ENCODE data around the gene LEMD2.

The LEMD2 gene

GRCh38 chr6:33754222-33754621 lies 34.7 kb downstream of the LEMD2 start:
- FAIRE-seq, result no peak

- FAIRE-seq, result no peak
Measured at GRCh38 chr6:33752646-33753015, 36.3 kb downstream of the LEMD2 start.

- FAIRE-seq, result no peak
Measured at GRCh38 chr6:33751771-33752645, 36.9 kb downstream of the LEMD2 start.

- FAIRE-seq, result no peak
Measured at GRCh38 chr6:33750244-33750991, 38.5 kb downstream of the LEMD2 start.

GRCh38 chr6:33749401-33749800 lies 39.5 kb downstream of the LEMD2 start:
- no peak for FAIRE-seq

GRCh38 chr6:33748841-33749240 lies 40.1 kb downstream of the LEMD2 start:
- FAIRE-seq, result no peak

- FAIRE-seq, result no peak
Measured at GRCh38 chr6:33747823-33748222, 41.1 kb downstream of the LEMD2 start.

GRCh38 chr6:33746651-33747100 lies 42.3 kb downstream of the LEMD2 start, which contains the start of gene IP6K3:
Gene IP6K3, minus strand, starts transcription at chr6:33746905. Its CDS starts 11,429 bp downstream, at chr6:33735476.
- no peak for FAIRE-seq

- no peak for FAIRE-seq
Measured at GRCh38 chr6:33746036-33746600, 42.8 kb downstream of the LEMD2 start.

GRCh38 chr6:33745548-33745947 lies 43.4 kb downstream of the LEMD2 start:
- no peak for FAIRE-seq

- no peak for FAIRE-seq
Measured at GRCh38 chr6:33744895-33745546, 43.9 kb downstream of the LEMD2 start.

GRCh38 chr6:33744001-33744848 lies 44.7 kb downstream of the LEMD2 start:
- no peak for FAIRE-seq

GRCh38 chr6:33742837-33743236 lies 46.1 kb downstream of the LEMD2 start:
- no peak for FAIRE-seq

GRCh38 chr6:33742092-33742491 lies 46.8 kb downstream of the LEMD2 start:
- no peak for FAIRE-seq

GRCh38 chr6:33740794-33741193 lies 48.1 kb downstream of the LEMD2 start:
- no peak for FAIRE-seq

GRCh38 chr6:33740204-33740608 lies 48.7 kb downstream of the LEMD2 start:
- no peak for FAIRE-seq

- no peak for FAIRE-seq
Measured at GRCh38 chr6:33739571-33739970, 49.4 kb downstream of the LEMD2 start.

GRCh38 chr6:33738879-33739278 lies 50.1 kb downstream of the LEMD2 start:
- no peak for FAIRE-seq

GRCh38 chr6:33738153-33738552 lies 50.8 kb downstream of the LEMD2 start:
- no peak for FAIRE-seq

GRCh38 chr6:33737267-33738026 lies 51.5 kb downstream of the LEMD2 start:
- no peak for FAIRE-seq

GRCh38 chr6:33735216-33735615 lies 53.7 kb downstream of the LEMD2 start:
- no peak for FAIRE-seq

GRCh38 chr6:33733709-33734007 lies 55.3 kb downstream of the LEMD2 start:
- no peak for FAIRE-seq

All from TTC549 (cell line).